GM21526 (cell line): ENCODE measurements around the gene ANXA4.

ENCODE experiments used
- ATAC-seq: cut with Tn5 transposase; IDR thresholded peaks from one replicate; pipeline ENCODE4 v1.9.1; 2021; ENCODE audit warnings: moderate library complexity; ENCODE audit not compliant: unreplicated experiment, low FRiP score

Gene ANXA4

DNA sequence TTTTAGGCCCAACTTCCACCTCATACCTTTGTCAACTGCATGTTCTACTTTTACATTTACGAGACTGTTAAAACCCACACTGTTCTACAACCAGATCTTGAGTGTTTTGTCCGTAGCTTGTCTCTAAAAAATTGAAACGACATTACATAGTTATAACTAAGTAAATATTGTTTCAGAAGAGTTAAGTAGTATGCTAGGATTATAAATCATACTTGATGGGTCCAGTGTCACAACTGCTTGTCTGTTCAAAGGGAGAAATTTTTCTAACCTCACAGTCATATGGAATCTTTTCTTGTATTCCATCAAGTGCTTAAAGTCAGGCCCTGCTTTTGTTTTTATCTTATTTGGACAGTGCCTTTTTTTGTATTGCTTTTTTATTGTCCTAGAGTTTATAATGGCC is 91.8 kb downstream of the ANXA4 start:
- ATAC-seq, result no peak

DNA sequence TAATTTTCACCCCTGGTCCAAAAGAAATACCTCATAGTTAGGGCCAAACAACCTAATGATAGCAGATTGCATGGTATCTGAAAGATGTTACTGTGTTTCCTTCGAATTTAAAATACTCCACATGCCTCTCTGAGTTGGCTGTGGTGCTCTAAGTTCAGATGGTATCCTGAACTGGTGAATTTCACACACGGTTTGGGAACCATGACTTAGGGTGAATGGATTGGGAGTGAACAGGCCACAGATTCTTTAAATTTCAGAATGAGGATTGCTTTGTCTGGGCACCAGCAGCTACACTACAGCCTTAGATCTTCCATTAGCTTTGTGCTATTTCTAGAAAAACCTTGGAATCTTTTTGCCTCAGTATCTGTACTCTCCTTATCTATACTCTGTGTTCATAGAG is 93.7 kb downstream of the ANXA4 start:
- ATAC-seq, result no peak

DNA sequence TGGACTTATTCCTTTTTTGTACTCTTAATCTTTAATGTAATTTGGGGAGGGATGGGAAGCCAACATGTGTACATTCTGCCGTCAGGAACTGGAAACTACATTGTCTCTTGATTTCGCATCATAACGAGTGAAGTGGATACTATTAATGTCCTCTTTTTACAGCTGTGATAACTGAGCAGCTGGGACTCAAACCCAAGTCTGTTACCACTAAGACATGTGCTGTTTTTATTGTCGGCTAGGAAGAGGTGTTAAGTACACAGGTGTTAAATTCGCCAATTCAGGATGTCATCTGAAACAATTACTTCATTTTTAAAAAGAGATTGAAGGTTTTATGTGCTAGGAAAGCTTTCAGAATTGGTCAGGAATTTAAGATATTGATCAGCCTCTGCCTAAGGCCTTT is 94.4 kb downstream of the ANXA4 start:
- ATAC-seq, result no peak

DNA sequence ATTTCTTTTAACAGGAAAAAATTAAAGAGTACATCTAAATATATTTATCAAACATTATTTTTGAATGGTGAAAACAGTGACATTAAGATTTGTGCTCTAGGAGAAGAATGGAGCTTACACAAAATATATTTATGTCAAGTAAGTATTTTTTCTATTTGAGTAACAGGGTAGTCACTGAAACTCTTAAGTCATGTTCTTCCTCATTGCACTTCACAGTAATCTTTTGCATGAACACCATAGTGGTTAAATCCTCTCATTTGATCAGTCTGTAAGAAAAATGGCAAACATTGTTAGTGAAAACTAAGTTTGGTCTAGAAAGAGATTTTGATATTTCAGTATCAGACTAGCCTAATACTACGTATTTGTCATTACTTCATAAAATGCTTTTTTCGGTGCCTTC is 95.6 kb downstream of the ANXA4 start:
- no peak for ATAC-seq

DNA sequence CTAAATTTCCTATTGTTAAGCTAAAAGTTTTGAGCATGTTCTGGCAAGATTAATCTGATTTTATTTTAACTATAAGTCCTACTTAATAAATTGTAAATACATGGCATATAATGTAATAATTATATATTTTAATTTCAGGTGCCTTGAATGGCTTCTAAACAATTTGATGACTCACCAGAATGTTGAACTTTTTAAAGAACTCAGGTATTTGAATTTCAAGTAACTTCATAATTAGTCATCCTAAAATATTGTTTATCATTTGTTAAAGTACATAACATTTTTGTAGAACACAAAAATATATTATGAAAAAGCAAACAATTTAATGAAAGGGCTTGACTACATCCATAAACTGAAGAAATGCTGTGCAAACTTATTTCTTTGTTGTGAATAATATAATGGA is 102.1 kb downstream of the ANXA4 start:
- ATAC-seq, result no peak

DNA sequence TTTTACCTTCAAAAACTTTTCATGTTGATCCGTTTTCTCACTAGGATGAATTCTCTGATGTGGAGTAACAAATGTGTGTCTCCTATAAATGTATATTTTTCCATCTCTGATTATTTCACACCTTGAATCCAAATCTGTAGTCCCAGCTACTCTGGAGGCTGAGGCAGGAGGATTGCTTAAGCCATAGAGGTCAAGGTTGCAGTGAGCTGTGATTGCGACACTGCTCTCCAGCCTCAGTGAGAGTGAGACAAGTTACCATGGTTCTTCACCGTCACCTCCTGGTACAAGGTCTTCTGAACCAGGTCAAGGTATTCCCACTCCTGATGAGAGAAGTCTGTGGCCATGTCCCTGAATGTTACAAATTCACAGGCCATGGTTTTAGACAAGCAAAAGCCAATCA is 102.6 kb downstream of the ANXA4 start:
- no peak for ATAC-seq

DNA sequence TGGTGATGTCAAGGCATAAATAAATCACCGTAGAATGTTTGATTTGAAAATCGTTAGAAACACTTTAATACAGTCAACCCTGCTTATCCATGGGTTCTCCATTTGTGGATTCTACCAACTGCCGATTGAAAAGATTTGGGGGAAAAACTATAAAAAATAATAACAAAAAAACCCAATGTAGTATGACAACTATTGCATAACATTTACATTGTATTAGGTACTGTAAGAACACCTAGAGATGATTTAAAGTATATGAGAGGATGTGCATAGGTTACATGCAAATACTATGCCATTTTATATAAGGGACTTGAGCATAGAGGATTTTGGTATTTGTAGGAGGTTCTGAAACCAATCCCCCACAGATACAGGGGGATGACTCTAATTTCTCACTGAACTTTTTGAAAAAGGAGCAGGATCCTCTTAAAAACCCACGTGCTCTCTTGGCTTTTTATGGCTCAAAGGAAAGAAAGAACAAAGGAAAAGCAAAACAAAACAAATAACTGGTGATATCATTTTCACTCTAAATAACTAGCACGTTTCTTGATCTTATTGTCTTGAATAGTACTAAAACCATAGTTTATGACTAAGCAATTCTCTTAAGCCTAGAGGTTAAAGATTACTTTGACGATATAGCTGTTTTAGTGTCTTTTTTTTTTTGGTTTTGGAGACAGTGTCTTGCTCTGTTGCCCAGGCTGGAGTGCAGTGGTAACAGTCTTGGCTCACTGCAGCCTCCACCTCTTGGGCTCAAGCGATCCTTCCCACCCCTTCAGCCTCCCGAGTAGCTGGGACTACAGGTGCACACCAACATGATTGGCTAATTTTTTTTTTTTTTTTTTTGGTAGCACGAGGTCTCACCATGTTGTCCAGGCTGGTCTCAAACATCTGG is 104.5 kb downstream of the ANXA4 start:
- no peak for ATAC-seq

DNA sequence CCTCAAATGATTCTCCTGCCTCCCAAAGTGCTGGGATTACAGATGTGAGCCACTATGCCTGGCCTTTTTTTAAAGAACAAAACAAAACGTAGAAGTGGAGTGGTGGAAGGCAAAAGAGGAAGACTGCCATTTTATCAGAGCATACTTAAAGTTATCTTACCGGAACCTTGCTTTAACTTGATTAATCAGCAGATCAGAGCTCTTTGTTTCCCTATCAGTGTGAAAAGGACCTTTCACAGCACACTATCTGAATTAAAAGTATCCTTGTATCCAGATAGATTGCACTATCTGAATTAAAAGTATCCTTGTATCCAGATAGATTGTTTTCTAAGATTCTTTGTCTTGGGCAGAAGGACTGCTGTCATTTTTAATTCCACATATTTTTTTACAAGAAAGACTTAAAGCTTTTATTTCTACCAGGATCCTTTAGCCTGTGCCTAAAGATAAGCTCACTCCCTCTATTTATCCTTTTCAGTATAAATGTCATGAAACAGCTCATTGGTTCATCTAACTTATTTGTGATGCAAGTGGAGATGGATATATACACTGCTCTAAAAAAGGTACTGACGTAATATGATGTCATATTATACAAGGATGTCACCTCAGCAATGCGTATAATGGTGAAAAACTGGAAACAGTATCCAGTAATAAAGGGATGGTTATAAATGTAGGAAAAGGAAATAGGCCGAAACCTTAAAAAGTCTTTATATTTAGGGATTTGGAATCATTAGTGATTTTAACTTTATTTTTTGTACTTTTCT is 105.3 kb downstream of the ANXA4 start:
- ATAC-seq, result no peak

DNA sequence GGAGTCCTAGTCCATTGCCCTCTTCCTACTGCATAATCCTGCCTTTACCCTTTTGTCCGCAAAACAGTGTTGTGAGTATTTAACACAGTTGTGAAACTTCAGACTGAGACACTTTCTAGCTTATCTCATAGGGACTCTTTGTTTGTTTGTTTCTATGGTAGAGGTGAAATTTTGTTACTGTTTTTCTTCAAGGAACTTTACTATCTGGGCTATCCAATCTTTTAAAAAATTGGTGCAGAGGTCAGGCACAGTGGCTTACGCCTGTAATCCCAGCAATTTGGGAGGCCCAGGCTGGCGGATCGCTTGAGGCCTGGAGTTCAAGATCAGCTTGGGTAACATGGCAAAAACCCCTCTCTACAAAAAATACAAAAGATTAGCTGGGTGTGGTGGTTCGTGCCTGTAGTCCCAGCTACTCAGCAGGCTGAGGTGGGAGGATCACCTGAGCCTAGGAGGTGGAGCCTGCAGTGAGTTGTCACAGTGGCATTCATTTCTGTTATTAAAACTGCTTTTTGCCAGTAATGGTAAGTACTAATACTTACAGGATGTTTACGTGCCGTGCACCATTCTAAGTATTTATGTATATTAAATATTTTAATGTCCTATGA is 106.4 kb downstream of the ANXA4 start:
- ATAC-seq, result no peak

DNA sequence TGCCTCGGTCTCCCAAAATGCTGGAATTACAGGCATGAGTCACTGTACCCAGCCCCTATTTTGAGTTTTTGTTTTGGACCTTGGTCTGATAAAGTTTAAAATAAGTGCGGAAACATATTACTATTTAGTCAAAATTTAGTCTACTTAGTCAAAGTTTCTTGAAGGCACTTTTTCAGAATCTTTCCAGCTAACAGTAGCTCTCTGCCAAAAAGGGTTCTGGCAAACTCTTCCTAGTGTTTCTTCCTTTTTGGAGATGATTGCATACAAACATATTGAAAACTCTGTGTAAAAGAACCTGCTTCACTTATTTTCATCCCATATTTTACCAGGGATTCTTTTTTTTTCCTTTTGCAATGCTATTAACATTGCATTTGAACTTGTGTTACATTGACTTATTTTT is 116.3 kb downstream of the ANXA4 start:
- no peak for ATAC-seq

DNA sequence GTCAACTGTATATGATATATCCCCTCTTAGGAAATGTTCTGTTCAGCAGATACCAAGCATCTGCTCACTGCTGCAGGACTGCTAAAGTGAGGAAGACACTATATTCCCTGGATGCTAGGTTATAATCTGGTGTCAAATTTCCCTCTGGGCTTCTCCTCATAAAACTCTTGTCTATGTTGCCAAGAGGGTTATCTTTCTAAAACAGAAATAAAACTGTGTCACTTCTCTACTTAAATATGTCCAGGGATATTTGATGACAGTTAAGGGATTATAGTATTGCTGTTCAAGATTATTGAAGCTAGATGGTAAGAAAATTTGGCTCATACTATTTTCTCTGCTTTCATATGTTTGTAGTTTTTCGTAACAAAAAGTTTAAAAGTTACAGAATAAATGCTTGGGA is 121.4 kb downstream of the ANXA4 start:
- no peak for ATAC-seq
